ENCODE results near the gene CEP170B.

DNA sequence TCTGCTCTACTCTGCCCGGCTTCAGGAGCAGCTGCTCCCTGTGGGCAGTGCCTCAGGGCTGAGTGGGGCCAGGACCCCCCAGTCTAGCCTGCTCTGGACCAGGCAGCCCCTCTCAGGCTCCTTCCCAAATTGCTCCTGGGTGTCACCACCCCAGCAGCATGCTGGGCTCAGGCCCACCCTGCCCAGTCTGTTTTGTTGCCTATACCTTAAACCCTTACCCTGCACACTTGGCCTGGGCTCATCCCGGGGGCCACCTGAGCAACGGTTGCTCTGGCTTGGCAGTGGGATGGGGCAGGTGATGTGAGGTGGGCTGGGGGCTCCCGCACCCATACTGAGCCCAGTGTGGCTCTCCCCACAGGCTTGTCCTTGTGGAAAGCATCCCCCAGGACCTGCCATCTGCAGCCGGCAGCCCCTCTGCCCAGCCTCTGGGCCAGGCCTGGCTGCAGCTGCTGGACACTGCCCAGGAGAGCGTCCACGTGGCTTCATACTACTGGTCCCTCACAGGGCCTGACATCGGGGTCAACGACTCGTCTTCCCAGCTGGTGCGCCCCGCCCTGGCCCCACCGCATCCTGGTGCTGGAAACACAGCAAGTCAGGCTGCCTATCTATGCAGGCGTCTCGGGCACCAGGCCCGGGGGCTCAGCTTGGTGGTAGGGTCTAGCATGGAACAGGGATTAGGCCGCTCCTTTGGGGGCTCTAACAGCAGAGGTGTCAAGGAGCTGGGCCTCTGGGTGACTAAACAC is 63.5 kb downstream of the CEP170B start:
- TF ChIP-seq, protein P1, sequence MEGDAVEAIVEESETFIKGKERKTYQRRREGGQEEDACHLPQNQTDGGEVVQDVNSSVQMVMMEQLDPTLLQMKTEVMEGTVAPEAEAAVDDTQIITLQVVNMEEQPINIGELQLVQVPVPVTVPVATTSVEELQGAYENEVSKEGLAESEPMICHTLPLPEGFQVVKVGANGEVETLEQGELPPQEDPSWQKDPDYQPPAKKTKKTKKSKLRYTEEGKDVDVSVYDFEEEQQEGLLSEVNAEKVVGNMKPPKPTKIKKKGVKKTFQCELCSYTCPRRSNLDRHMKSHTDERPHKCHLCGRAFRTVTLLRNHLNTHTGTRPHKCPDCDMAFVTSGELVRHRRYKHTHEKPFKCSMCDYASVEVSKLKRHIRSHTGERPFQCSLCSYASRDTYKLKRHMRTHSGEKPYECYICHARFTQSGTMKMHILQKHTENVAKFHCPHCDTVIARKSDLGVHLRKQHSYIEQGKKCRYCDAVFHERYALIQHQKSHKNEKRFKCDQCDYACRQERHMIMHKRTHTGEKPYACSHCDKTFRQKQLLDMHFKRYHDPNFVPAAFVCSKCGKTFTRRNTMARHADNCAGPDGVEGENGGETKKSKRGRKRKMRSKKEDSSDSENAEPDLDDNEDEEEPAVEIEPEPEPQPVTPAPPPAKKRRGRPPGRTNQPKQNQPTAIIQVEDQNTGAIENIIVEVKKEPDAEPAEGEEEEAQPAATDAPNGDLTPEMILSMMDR (IDR thresholded peaks at IDR 0.05; ENCODE audit: low read depth, low read length, poor library complexity, severe bottlenecking): no peak
- no peak for TF ChIP-seq EZH2phosphoT487 (IDR thresholded peaks at IDR 0.05; ENCODE audit: borderline replicate concordance, low read length)
